Kidney tubule cell (primary cell): ENCODE results near the gene KCNQ4.

ENCODE experiments used
- DNase-seq: peaks from one replicate; pipeline ENCODE4 v3.0.0-alpha.2; 2018; ENCODE audit warnings: low spot score

KCNQ4 gene

GRCh38 chr1:40755067-40755466 lies 28.5 kb upstream of the KCNQ4 start:
- DNase-seq: no peak

DNA sequence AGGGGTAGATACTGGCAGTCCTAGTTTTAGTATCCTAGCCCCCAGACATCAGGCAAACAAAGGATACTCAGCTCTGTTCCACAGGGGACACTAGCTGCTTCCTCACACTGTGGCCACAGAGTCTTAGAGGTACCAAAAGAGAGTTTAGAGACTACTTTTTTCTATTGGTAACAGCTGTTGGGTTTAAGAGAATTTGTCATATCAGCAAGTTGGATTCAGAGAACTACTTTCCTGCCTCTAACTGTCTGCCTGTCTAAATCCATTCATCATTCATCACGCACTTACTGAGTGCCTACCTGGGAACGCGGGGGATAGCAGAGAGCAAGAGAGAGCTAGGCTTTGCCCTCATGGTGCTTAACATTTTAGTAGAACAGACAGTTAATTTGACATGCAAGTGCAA lies 27.1 kb upstream of the KCNQ4 start:
- no peak for DNase-seq

DNA sequence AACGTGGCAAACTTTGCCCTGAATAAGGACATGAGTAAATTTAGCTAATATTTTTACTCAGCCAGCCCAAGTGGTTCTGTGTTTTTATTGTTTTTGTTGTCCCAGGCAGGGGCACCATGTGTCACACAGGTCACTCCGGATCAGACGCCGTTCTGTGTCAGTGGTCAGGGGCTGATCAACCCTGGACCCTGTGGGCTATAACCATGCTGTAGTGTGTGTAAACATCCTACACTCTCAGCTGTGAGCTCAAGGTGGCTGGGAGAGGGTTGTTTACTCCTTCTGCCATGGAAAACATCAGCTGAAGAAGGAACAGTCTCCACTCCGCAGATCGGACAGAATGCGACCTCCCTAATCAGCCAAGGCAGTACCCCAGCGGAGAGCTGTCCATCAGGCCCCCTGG lies 26.5 kb upstream of the KCNQ4 start:
- no peak for DNase-seq

DNA sequence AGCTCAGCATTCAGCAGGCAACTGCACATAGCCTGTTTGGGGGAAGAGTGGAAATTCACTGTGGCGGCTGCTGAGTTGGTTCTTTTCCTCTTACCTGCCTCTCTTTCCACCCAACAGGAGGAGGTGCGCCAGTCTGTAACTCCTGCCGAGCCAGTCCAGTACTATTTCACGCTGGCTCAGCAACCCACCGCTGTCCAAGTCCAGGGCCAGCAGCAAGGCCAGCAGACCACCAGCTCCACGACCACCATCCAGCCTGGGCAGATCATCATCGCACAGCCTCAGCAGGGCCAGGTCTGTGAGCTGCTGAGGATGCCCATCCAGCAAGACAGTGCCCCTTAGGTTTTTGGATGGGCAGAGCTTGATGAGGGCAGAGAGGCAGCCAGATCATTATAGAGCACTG lies 25.6 kb upstream of the KCNQ4 start:
- DNase-seq: no peak

GRCh38 chr1:40758578-40759343 lies 24.8 kb upstream of the KCNQ4 start:
- no peak for DNase-seq

GRCh38 chr1:40760984-40761383 lies 22.6 kb upstream of the KCNQ4 start:
- no peak for DNase-seq

- DNase-seq: no peak
Measured at GRCh38 chr1:40762144-40762923, 21.3 kb upstream of the KCNQ4 start.

- no peak for DNase-seq
Measured at GRCh38 chr1:40763742-40764532, 19.6 kb upstream of the KCNQ4 start.

DNA sequence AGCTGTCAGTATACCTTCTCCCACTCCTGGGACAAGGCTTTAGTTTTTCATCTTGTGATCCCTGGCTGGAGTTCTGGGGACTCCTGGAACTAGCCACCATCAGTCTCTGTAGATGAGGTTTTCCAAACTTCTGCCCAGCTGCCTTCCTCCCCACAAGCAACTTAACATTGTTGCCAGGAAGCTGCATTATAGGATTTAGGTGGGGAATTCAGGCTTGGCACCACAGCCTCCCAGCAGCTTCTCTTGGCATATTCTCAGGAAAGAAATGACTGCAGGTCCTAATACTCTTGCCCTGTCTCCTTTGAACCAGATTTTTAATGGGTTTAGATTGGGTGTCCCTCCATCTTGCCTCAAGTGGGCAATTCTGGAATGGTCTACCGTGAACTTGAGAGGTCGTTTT lies 18.6 kb upstream of the KCNQ4 start:
- no peak for DNase-seq

GRCh38 chr1:40766017-40766416 lies 17.6 kb upstream of the KCNQ4 start:
- no peak for DNase-seq

DNA sequence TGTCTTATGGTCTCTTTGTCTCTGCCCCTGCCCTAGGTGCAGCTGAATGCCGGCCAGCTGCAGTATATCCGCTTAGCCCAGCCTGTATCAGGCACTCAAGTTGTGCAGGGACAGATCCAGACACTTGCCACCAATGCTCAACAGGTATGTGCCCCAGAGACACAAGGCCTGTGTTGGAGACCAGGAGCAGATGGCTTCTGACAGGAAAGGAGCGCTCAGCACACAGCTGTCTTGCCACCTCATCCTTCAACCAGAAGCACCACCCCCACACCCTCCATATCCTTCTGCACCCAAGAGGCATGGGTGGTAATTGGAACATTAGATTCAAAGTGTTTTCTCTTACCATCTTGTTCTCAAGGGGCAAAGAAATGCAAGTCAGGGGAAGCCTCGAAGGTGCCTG lies 17.0 kb upstream of the KCNQ4 start:
- no peak for DNase-seq

- DNase-seq: no peak
Measured at GRCh38 chr1:40768146-40768990, 15.2 kb upstream of the KCNQ4 start.

DNA sequence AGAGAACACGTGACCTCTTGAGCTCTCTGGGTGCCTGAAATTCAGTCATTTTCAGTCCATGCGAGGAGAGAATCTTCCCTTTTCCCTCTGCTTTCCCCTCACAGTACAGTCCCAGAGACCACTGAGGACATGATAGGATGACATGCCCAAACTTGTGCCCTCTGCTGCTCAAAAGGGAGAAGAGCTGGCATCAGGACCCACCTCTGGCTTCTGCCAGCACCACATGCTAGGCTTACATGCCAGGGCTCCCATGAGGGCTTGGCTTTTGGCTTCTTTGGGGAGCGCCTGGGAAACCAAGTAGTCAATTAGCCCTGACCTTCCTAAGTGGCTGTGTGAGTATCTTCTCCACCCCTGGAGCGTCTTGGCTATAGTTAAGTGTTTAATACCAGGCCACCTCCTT lies 13.8 kb upstream of the KCNQ4 start:
- no peak for DNase-seq

GRCh38 chr1:40770296-40771070 lies 13.1 kb upstream of the KCNQ4 start:
- no peak for DNase-seq

DNA sequence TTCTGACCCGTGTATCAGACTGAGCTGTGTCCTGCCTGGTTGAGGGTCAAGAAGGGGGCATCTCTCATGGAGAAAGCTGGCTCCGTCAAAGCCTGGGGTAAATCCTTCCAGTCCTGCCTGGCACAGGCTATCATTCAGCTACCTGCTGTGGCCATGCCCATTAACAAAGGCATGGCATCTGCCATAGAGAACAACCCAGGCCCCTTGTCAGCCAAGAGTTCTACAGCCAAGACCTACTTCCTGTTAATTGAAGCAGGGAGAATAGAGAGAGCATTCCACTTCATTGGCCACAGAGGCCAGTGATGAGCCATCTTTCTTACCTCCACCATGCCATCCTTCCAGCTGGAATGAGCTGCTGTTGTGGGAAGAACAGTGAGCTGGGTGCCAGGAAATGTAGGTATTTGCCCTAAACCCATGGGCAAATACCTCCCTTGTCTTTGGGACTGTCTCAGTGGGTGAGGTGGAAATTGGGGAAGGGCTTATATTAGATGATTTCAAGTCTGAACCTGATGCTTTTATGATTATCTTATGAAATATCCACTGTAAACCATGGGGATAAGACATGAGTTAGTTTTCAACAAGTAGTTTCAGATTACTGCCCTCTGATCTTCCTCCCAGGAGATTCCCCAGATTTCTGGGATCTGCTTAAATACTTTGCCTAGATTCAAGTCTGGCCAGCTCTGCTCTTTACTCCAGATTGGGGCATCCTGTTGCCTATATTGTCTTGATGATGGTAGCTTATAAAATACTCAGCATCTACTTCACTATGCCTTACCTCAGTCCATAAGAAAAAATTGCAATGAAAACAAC lies 11.2 kb upstream of the KCNQ4 start:
- peak; percentile 59 for DNase-seq

DNA sequence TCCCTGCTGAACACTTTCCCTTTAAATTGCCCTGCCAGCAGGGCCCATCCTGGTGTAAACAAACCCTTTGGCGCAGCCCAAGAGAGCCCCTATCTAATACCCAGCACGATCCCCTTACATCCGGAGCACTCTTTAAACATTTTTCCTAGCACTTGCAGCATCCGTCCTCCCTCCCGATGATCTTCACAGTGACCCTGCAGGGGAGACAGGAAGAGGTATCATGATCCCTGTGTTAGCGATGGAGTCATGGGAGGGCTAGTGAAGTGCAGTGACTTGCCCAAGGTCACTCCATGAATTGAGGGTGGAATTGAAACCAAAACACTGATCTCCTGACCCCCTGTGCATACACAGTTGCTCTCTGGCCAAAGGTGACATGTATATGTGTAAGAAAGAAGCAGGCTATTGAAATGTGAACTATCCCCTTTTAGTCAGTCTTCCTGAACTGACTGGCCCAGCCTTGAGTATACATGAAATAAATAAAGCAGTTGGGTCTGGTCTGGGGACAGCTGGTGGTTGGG lies 9.8 kb upstream of the KCNQ4 start:
- DNase-seq: no peak

GRCh38 chr1:40774266-40774998 lies 9.2 kb upstream of the KCNQ4 start:
- peak; percentile 58 for DNase-seq

DNA sequence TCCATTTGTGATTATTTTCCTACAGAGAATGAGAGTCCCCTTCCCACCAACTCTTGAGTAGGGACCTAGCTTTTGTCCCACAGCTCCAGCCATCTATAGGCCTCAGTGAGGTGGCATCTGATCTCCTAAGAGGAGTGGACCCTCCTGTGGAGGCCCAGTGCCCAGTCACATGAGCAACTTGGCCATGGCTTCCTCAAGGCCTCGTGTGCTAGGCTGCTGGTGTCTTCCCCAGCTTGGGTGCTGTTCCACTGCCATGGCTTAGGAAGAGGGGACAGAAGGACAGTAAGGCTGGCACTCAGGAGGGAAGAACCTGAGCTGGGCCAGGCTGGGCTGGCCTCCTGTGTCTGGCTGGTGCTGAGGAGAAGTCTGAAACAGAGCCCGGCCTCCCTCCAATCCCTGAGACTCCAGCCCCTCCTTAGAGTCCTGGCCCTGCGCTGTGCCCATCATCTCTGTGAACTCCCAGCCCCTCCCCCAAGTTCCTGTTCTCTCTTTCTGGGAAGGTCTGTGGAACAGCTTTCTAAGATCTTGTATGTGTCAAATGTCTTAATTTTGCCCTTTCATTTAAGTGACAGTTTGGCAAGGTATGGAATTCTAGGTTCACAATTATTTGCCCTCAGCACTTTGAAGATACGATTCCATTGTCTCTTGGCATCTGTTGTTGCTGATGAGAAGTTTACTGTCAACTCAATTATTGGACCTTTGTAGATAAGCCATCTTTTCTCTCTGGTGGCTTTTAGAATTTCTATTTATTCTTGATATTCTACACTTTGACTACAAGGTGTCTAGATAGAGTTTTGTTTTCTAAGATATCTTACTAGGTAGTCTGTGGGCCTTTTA lies 7.1 kb upstream of the KCNQ4 start:
- no peak for DNase-seq
